UCSD-AML1 (cell line): ENCODE results near the gene CTIF.
"Not testable (repeated sequence)": the region's sequence is repeated elsewhere in the genome, so short reads cannot be mapped to it uniquely, and the experiment has no call there.

Experiments used
- DNase-seq: peaks from one replicate; lab custom pipeline; 2025; ENCODE audit not compliant: unreplicated experiment; lab: John Stamatoyannopoulos, UW

The CTIF gene

GRCh38 chr18:48699761-48700160 lies 160.9 kb downstream of the CTIF start:
- no peak for DNase-seq

DNA sequence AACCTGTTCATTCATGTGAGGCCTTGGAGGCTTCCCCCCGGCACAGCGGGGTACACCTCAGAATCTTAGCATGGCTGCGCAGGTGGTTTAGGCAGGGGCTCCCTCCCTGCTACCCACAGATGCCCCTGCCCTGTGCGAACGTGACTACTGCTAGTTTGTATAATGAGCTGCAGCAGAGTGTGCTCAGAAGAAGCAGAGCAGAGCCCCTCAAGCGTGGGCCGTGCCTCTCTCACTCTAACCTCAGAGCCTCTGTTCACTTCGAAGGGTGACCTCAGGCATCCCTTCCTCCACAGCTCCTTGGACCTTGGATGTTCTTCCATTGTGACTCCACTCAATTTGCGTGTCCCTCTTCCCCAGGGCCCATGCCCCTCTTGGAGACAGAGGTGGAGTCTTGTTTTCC lies 161.6 kb downstream of the CTIF start:
- no peak for DNase-seq

- no peak for DNase-seq
Measured at GRCh38 chr18:48702346-48703027, 163.7 kb downstream of the CTIF start.

DNA sequence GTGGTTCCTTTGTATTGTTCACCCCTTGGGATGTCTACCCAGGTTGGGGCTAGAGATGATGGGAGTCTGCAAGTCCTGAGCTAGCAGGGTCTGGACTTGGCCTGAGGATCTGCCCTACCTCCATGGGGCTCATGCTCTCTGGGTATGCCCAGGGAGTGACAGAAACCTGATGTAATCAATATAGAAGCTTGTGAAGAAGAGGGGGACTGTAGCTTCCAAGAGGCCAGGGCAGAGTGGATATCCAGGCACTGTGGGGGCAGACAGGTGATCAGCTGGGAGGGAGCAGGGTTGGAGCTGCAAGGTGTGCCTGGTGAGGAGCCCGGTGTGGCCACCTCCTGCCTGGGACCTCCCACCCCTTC lies 164.2 kb downstream of the CTIF start:
- DNase-seq, result no peak

DNA sequence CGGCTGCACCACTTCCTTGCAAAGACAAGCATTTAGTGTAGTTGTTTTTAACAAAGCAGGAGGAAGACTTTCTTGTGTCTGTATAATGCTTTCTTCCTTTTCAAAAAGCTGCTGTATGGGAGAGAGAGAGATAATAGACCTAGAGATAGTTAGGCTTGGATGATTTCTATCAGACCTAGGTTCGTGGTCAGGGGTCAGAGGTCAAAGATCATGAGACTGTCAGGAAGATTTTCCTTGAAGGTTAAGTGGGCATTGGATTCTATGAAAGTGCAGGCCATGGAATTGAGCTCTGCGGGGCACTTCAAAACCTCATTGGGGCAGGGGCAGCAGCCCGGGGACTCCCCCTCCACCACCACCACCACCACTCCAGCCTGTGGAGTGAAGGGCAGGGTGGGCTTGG lies 164.6 kb downstream of the CTIF start:
- no peak for DNase-seq

DNA sequence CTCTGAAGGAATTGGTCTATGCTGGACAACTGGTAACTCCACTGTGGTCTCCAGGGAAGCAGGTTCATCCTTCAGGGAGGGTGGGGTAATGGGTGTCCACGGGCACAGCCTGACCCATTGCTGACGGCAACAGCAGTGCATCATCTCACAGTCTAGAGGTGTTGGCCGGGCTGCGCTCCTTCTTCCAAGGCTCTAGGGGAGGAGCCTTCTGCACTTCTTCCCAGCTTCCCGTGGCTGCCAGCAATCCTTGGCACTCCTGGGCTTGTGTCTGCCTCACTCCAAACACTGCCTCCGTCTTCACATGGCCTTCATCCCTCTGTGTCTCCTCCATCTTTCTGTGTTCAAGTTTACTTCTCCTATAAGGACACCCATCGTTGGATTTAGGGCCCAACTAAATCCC lies 166.2 kb downstream of the CTIF start:
- DNase-seq, result no peak

DNA sequence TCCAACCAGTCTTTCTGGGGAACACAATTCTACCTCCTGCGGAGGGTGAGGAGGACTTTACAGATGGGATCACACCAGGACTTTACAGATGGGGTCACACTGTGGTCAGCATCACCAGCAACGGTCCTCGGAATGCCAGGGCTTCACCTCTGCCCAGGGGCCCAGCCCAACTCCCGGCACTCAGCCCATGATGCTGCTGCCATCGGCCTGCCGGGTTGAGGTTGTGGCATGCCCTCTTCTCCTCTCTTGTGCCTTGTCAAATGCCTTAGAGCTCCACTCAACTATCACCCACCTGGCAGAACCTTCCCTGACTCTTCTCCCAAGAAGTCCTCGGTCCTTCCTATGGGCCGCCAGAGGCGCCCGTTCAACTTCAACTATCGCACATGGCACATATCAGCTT lies 166.7 kb downstream of the CTIF start:
- DNase-seq, result no peak

GRCh38 chr18:48706731-48707130 lies 167.9 kb downstream of the CTIF start:
- DNase-seq, result no peak

DNA sequence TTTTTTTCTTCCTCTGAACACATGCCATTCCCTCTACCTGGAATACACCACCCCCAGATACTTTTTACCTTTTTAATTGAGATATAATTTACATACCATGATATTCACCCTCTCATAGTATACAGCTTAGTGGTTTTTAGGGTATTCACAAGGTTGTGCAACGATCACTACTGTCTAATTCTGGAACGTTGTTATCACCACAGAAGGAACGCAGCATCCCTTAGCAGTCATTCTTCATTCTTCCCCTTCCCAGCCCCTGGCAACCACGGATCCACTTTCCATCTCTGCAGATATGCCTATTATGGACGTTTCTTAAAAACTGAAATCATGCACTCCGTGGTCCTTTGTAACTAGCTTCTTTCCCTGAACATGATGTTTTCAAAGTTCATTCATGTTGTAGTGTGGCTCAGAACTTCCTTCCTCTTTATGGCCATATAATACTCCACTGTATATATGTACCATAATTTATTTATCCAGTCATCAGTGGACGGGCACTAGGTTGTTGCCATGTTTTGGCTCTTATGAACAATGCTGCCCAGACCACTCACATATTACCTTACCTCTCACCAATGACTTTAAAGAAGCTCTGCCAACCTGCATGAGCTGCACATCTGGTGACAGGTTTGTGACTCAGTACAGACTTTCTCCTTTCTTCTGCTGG lies 168.9 kb downstream of the CTIF start:
- no peak for DNase-seq

DNA sequence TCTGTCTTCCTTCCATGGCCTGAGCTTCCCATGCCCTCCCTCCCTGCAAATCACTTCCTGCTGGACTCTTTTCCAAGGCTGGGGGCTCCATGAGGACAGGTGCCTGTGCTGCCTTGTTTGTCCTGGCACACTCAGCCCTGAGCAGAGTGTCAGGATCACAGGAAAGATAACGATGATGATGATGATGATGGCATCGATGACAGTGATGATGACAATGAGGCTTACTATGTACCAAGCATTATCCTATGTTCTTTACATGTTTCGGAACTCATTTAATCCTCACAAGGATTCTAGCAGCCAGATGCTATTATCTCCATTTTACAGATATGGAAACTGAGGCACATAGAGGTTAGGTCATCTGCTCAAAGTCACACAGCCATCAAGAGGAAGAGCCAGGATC lies 170.0 kb downstream of the CTIF start:
- DNase-seq, result no peak

DNA sequence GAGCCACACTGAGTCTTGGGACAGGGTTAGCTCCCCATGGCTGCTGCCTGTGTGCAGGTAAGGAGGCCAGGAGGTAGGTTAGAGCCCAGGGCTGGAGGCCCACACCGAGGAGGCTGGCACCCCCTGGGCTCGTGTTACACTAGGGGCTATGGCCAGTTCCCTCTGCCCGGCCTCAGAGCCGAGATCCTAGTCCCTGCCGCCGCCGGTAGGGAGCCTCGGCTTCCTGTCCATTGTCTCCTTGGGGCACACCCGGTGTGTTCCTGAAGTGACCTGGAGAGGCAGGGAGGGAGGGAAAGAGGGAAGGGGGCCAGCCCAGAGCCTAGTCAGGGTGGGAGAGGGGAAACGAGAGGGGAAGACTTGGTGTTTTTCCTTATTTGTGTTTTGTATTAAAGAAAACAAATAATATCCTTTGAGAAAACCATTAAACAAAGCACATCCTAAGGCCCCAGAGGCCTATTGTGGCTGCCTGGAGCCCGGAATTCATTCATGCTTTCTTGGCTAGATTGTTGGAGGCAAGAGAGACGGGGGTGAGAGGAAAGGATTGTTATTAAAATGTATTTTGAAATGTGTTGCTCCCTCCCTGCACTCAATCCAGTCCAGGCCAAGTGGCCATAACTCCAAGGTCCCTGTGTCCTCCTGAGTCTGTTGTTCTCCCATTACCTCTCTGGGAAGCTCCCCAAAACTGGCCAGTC lies 170.7 kb downstream of the CTIF start:
- DNase-seq, result no peak

DNA sequence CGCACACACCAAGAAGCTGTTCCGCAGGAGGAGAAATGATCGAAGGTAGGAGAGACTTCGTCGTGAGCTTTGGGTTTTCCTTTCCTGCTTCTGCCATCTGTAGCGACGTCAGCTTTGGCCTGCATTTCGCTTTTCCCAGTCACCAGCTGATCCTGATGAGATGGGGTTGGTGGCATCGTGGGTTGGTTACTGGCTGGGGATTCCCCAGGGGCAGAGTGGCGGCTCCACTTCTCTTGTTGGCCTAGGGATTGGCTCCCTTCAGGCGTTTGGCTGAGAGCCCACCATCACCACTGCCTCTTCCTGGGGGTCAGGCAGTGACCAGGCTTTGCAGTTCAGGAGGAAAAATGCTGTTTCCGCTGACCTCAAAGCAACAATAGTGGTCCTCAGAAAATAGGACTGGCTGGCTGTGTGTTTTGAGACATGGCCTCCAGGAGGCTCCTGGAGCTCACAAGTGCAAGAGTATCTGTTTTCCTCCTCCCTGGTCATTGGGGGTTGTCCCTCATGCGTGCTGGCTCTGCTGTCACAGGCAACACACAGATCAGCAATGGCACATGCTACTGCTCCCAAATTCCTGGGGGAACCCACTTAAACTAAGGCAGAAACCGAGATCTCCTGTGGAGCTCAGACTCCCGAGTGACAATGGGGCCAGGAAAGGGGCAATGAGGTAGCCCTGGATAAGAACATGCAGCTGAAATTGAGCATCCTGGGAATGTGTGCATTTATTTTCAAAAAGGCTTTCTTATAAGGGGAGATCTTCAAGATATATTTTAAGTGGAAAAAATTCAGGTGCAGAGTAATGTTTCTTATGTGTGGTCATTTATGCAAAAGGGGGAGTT lies 173.0 kb downstream of the CTIF start:
- peak; percentile 40 for DNase-seq

GRCh38 chr18:48713309-48713708 lies 174.5 kb downstream of the CTIF start:
- no peak for DNase-seq

DNA sequence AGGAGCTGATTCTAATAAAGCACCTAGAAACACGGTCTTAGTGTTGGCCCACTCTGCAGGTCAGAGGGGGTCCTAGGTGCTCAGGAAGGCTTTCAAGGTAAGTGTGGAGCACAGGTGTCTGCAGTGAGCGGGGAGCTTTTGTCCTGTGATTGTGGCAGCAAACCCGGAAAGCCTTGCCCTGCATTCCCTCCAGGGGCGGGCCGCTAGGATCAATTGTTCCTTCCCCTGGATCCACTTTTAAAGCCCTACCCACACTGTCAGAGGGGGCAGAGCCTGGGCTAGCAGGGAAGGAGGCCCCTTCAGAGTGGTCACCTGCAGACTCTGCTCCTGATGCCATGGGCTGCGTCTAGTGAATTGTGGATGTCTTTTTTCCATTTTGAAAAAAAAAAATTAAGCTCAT lies 176.0 kb downstream of the CTIF start:
- DNase-seq, result no peak

DNA sequence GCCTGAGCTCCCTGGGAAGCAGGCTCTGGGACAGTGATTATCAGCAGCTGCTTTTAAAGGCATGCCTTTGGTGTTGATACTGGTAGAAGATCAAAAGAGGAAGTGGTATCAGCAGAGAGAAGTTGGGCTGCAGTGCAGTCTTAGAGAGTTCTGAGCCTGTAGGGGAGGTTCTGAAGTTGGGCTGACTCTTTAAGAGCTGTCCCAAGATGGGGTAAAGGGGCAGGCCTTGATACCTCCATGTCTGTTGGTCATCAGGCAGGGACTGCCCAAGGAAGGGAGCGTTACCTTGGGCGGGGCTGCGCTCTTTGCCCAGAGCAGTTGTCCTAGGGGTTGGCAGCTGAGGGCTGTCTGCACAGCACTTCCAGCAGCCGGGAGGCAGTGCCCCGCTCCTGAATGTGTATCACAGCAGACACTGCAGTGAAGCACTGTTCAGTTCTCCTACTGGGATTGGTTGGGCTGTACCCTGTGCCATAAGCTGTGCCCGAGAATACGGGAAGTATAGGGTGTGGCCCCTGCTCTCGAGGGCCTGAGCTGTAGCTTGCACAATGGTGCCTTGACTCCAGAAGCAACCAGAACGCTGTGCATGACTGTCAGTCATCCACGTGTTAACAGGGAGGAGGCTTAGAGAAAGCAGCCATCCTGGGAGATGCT lies 177.0 kb downstream of the CTIF start:
- DNase-seq, result peak; percentile 37

- not testable (repeated sequence) for DNase-seq
Measured at GRCh38 chr18:48717227-48717626, 178.4 kb downstream of the CTIF start.

- no peak for DNase-seq
Measured at GRCh38 chr18:48718251-48718959, 179.6 kb downstream of the CTIF start.

DNA sequence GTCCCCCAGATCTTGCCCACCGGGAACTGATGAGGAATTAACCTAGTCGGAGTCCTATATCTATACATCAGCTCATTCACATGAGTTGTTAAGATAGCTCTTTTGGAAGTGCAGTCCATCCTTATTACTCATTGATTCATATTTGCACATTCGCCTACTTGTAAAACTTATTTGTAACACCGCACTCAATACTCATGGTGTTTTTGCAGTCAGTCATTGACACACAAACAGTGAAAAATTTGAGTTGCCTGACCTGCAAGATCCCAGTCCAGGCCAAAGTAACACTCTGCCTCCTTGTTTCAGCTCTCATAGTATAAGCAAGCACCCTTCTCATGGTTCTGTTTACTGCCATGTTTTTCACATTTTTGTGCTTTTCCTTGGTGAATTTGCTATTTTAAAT lies 180.6 kb downstream of the CTIF start:
- DNase-seq, result no peak

GRCh38 chr18:48719974-48720654 lies 181.3 kb downstream of the CTIF start:
- no peak for DNase-seq

GRCh38 chr18:48720655-48721025 lies 181.8 kb downstream of the CTIF start:
- no peak for DNase-seq
